ENCODE data around the gene CYP4V2.
"Not testable (repeated sequence)": the region's sequence is repeated elsewhere in the genome, so short reads cannot be mapped to it uniquely, and the experiment has no call there.

The CYP4V2 gene

GRCh38 chr4:186236126-186236525 lies 44.8 kb downstream of the CYP4V2 start:
- no peak for DNase-seq

GRCh38 chr4:186240452-186240847 lies 49.1 kb downstream of the CYP4V2 start:
- no peak for DNase-seq

- DNase-seq = peak; percentile 51
Measured at GRCh38 chr4:186240848-186241491, 49.6 kb downstream of the CYP4V2 start.

GRCh38 chr4:186241616-186242015 lies 50.2 kb downstream of the CYP4V2 start:
- no peak for DNase-seq

GRCh38 chr4:186242031-186242430 lies 50.7 kb downstream of the CYP4V2 start:
- DNase-seq = not testable (repeated sequence)

GRCh38 chr4:186243331-186243730 lies 52.0 kb downstream of the CYP4V2 start:
- no peak for DNase-seq

GRCh38 chr4:186244835-186245234 lies 53.5 kb downstream of the CYP4V2 start:
- no peak for DNase-seq

GRCh38 chr4:186247062-186247752 lies 55.8 kb downstream of the CYP4V2 start:
- not testable (repeated sequence) for DNase-seq

- no peak for DNase-seq
Measured at GRCh38 chr4:186248643-186249042, 57.3 kb downstream of the CYP4V2 start.

- DNase-seq = no peak
Measured at GRCh38 chr4:186249785-186250754, 58.7 kb downstream of the CYP4V2 start.

- DNase-seq = no peak
Measured at GRCh38 chr4:186250760-186251159, 59.4 kb downstream of the CYP4V2 start.

- DNase-seq = no peak
Measured at GRCh38 chr4:186255122-186255521, 63.8 kb downstream of the CYP4V2 start.

GRCh38 chr4:186258216-186258811 lies 66.9 kb downstream of the CYP4V2 start:
- no peak for DNase-seq

GRCh38 chr4:186260117-186260503 lies 68.7 kb downstream of the CYP4V2 start:
- DNase-seq = no peak

Measured in NCI-H526 treated with DMSO at 0.1 percent for 48 hours (cell line).